Measurements from ENCODE around the gene MGAT4B.

DNA sequence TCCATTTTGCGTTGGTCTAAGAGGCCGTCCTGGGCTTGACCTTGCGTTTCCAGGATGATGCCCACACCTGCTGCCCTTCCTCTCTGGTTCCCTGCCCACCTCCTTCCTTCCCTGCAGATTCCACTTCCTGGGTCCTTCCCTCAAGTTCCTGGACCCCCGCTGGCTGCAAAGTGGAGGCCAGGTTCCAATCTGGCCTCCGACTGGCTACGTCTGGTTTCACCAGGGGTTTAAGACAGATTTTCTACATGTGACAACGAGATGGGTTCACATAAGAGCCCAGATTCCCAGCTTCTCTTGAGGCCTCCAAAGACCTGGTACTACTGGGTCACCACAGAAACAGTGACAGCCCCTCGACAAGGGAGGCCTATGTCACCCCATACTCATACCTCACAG is 2.1 kb downstream of the MGAT4B start:
- TF ChIP-seq, protein P1, sequence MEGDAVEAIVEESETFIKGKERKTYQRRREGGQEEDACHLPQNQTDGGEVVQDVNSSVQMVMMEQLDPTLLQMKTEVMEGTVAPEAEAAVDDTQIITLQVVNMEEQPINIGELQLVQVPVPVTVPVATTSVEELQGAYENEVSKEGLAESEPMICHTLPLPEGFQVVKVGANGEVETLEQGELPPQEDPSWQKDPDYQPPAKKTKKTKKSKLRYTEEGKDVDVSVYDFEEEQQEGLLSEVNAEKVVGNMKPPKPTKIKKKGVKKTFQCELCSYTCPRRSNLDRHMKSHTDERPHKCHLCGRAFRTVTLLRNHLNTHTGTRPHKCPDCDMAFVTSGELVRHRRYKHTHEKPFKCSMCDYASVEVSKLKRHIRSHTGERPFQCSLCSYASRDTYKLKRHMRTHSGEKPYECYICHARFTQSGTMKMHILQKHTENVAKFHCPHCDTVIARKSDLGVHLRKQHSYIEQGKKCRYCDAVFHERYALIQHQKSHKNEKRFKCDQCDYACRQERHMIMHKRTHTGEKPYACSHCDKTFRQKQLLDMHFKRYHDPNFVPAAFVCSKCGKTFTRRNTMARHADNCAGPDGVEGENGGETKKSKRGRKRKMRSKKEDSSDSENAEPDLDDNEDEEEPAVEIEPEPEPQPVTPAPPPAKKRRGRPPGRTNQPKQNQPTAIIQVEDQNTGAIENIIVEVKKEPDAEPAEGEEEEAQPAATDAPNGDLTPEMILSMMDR (IDR thresholded peaks at IDR 0.05): no peak
- TF ChIP-seq POLR2A (IDR thresholded peaks at IDR 0.05): no peak
